A673 (cell line): Measurements from ENCODE around the gene PRR27.

Experiments used
- EZH2 ChIP-seq: fragments of 200-600 bp; sonication (generic); IDR thresholded peaks from 2 replicates; pipeline ENCODE4 v1.6.1; 2017; ENCODE audit warnings: borderline replicate concordance, low read depth, mild to moderate bottlenecking, mixed read lengths, antibody characterized with exemption, low read length; ENCODE audit not compliant: poor library complexity, severe bottlenecking
- TF ChIP-seq, protein P1 (sequence below): fragments of 300-800, 200-600 bp; sonication (generic); conservative IDR thresholded peaks from 2 replicates; pipeline ENCODE4 v1.5.1; 2017; ENCODE audit warnings: low read depth, mild to moderate bottlenecking, antibody characterized with exemption, low read length, moderate library complexity, mixed read lengths

DNA sequence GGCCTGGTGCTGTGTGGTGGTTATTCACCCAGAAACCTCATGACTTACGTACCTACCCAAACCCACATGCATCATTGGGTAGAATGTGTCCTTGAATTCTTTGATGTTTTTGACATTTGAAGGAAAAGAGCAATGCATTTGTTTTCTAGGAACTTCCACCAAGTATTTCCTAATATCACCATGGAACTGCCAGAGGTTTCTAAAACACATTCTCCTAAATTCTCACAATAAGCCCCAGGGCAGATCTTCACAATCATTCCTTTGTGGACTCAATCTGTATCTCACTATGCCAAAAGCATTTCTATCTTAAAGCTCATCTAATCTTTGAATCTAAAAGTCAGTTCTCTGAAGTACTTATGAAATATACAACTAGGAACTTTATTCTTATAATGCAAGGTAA is 33.2 kb downstream of the PRR27 start:
- TF ChIP-seq, protein P1, sequence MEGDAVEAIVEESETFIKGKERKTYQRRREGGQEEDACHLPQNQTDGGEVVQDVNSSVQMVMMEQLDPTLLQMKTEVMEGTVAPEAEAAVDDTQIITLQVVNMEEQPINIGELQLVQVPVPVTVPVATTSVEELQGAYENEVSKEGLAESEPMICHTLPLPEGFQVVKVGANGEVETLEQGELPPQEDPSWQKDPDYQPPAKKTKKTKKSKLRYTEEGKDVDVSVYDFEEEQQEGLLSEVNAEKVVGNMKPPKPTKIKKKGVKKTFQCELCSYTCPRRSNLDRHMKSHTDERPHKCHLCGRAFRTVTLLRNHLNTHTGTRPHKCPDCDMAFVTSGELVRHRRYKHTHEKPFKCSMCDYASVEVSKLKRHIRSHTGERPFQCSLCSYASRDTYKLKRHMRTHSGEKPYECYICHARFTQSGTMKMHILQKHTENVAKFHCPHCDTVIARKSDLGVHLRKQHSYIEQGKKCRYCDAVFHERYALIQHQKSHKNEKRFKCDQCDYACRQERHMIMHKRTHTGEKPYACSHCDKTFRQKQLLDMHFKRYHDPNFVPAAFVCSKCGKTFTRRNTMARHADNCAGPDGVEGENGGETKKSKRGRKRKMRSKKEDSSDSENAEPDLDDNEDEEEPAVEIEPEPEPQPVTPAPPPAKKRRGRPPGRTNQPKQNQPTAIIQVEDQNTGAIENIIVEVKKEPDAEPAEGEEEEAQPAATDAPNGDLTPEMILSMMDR, result no peak
- TF ChIP-seq EZH2, result no peak
